Activated naive CD4-positive, alpha-beta T cell treated with anti-CD3 and anti-CD28 coated beads, Interleukin-2, amount 50 U/mL, for 24 hours (primary cell): ENCODE measurements around the gene TMEM267.

ENCODE experiments used
- H3K27ac Mint-ChIP-seq: one replicate; pipeline ENCODE4 v1.8.0; 2021; ENCODE audit warnings: mild to moderate bottlenecking, mixed read lengths
- H3K27me3 Mint-ChIP-seq: one replicate; pipeline ENCODE4 v1.8.0; 2021; ENCODE audit warnings: mixed read lengths
- H3K36me3 Mint-ChIP-seq: one replicate; pipeline ENCODE4 v1.8.0; 2021; ENCODE audit warnings: mixed read lengths
- H3K4me1 Mint-ChIP-seq: one replicate; pipeline ENCODE4 v1.8.0; 2021; ENCODE audit warnings: mixed read lengths
- H3K4me3 Mint-ChIP-seq: one replicate; pipeline ENCODE4 v1.8.0; 2021; ENCODE audit warnings: mild to moderate bottlenecking, mixed read lengths
- H3K9me3 Mint-ChIP-seq: one replicate; pipeline ENCODE4 v1.8.0; 2021; ENCODE audit warnings: mixed read lengths

Gene TMEM267

DNA sequence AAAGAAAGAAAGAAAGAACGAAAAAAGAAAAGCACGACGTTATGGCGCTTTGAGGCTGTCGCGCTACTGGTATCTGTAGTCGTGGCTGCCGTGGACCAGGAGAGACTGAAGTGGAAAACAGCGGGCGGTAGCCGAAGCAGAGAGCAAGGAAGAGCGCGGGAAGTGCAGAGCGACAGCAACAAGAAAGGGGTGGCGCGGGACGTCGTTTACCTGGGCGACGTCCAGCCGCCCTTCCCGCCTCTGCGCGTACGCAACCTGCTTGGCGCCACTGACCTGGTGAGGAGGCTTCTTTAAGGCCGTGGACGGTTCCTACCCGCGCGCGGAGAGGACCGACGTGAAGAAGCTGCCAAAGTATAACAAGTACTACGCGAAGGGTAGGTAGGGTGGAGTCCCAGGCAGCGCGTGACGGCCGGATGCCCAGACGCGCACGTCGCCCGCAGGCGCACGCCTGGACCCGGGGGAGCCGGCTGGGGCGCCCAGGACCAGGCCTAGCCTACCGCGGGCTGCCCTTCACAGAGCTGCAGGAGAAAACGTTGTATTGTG, 86.8 kb downstream of the TMEM267 start:
- H3K4me1 Mint-ChIP-seq, result peaks cover 29% of the 10 kb centered on the region
- no peaks in the 10 kb centered on the region for H3K9me3 Mint-ChIP-seq
- peak overlapping the region; percentile 93 for H3K27ac Mint-ChIP-seq
- no peaks in the 10 kb centered on the region for H3K27me3 Mint-ChIP-seq
- H3K36me3 Mint-ChIP-seq, result peaks cover 3% of the 10 kb centered on the region
- H3K4me3 Mint-ChIP-seq, result peak overlapping the region; percentile 94
